HepG2 (cell line): ENCODE measurements around the gene IZUMO4. TPM values are rescaled to one million over a fixed set of nuclear protein-coding genes. Genes with fewer than 3 reads are reported as not detected.

Experiments
- ARNT2 ChIP-seq: sonication (generic); formaldehyde crosslinking; IDR thresholded peaks from 2 replicates; pipeline ENCODE4 v1.8.0; 2022; ENCODE audit warnings: mild to moderate bottlenecking, low read depth, missing genetic modification reagents, moderate library complexity
- ATRX ChIP-seq: sonication (generic); formaldehyde crosslinking; IDR thresholded peaks from 2 replicates; pipeline ENCODE4 v1.4.0; 2020; ENCODE audit warnings: missing genetic modification reagents, borderline replicate concordance
- CENPT ChIP-seq: sonication (generic); formaldehyde crosslinking; IDR thresholded peaks from 2 replicates; pipeline ENCODE4 v1.8.0; 2022; ENCODE audit warnings: low read depth, mild to moderate bottlenecking, moderate library complexity, missing genetic modification reagents
- CREM ChIP-seq, 2 experiments: sonication (generic) in 1 of 2; formaldehyde crosslinking in 1 of 2; IDR thresholded peaks; 2 replicates each; pipeline versions ENCODE4 v1.4.0 to v1.6.1; 2016 to 2020; ENCODE audit warnings: antibody characterized with exemption in 1 of 2, mild to moderate bottlenecking in 1 of 2, missing genetic modification reagents in 1 of 2
- DBP ChIP-seq: sonication (generic); formaldehyde crosslinking; IDR thresholded peaks from 2 replicates; pipeline ENCODE4 v1.4.0; 2020; ENCODE audit warnings: missing genetic modification reagents; ENCODE audit errors: not compliant biosample characterization
- DR1 ChIP-seq: sonication (generic); formaldehyde crosslinking; IDR thresholded peaks from 2 replicates; pipeline ENCODE4 v1.8.0; 2021; ENCODE audit warnings: mild to moderate bottlenecking, missing genetic modification reagents, inconsistent platforms
- GZF1 ChIP-seq: sonication (generic); formaldehyde crosslinking; IDR thresholded peaks from 2 replicates; pipeline ENCODE4 v1.5.1; 2020; ENCODE audit warnings: mild to moderate bottlenecking, missing genetic modification reagents
- NCOA1 ChIP-seq: sonication (generic); formaldehyde crosslinking; IDR thresholded peaks from 2 replicates; pipeline ENCODE4 v1.9.0; 2021; ENCODE audit warnings: missing genetic modification reagents
- RFXANK ChIP-seq: IDR thresholded peaks from 2 replicates; pipeline ENCODE4 v1.6.1; 2016
- SIN3A ChIP-seq: IDR thresholded peaks from 2 replicates; pipeline ENCODE4 v1.6.1; 2011; ENCODE audit warnings: low read depth, mild to moderate bottlenecking, control low read depth, low read length, borderline replicate concordance
- SRSF9 ChIP-seq: fragments of 200-400 bp; formaldehyde crosslinking; IDR thresholded peaks from 2 replicates; pipeline ENCODE4 v1.6.1; 2018; ENCODE audit warnings: borderline replicate concordance, mild to moderate bottlenecking, low read depth, low read length; ENCODE audit not compliant: insufficient read depth, poor library complexity, severe bottlenecking
- TMF1 ChIP-seq: sonication (generic); formaldehyde crosslinking; IDR thresholded peaks from 2 replicates; pipeline ENCODE4 v1.8.1; 2022; ENCODE audit warnings: low read depth, missing genetic modification reagents
- YEATS4 ChIP-seq: sonication (generic); formaldehyde crosslinking; IDR thresholded peaks from 2 replicates; pipeline ENCODE4 v1.4.0; 2020; ENCODE audit warnings: missing genetic modification reagents, borderline replicate concordance
- ZBTB26 ChIP-seq: IDR thresholded peaks from 2 replicates; pipeline ENCODE4 v1.6.1; 2016; ENCODE audit warnings: missing compliant biosample characterization, missing genetic modification reagents, borderline replicate concordance
- ZFAT ChIP-seq: sonication (generic); formaldehyde crosslinking; conservative IDR thresholded peaks from 2 replicates; pipeline ENCODE4 v1.8.1; 2023; ENCODE audit warnings: missing genetic modification reagents, inconsistent platforms
- ZMYM4 ChIP-seq: sonication (generic); formaldehyde crosslinking; IDR thresholded peaks from 2 replicates; pipeline ENCODE4 v1.8.1; 2023; ENCODE audit warnings: mild to moderate bottlenecking, missing genetic modification reagents
- ZNF326 ChIP-seq: sonication (generic); formaldehyde crosslinking; IDR thresholded peaks from 2 replicates; pipeline ENCODE4 v1.4.0; 2020; ENCODE audit warnings: missing genetic modification reagents, borderline replicate concordance
- ZNF34 ChIP-seq: sonication (generic); formaldehyde crosslinking; IDR thresholded peaks from 2 replicates; pipeline ENCODE4 v1.4.0; 2020; ENCODE audit warnings: mild to moderate bottlenecking, missing genetic modification reagents, borderline replicate concordance
- ZNF710 ChIP-seq: sonication (generic); formaldehyde crosslinking; IDR thresholded peaks from 2 replicates; pipeline ENCODE4 v1.5.0; 2020; ENCODE audit warnings: mild to moderate bottlenecking, missing genetic modification reagents, borderline replicate concordance
- ZNF747 ChIP-seq: sonication (generic); formaldehyde crosslinking; IDR thresholded peaks from 2 replicates; pipeline ENCODE4 v1.8.1; 2023; ENCODE audit warnings: missing genetic modification reagents, mild to moderate bottlenecking, borderline replicate concordance
- ZNF841 ChIP-seq: sonication (generic); formaldehyde crosslinking; IDR thresholded peaks from 2 replicates; pipeline ENCODE4 v1.8.1; 2023; ENCODE audit warnings: missing genetic modification reagents, borderline replicate concordance
- ZNF878 ChIP-seq: sonication (generic); formaldehyde crosslinking; IDR thresholded peaks from 2 replicates; pipeline ENCODE4 v1.8.1; 2023; ENCODE audit warnings: mild to moderate bottlenecking, missing genetic modification reagents, moderate library complexity
- polyA plus RNA-seq, 8 experiments: library from polyadenylated mRNA; depleted of rRNA in 3 of 8; stranded (reverse) in 7 of 8; unstranded in 1 of 8; fragments of >200 nt; fragmentation: Illumina TruSeq in 4 of 8; extraction: Trizol in 4 of 8; gene quantifications; 2 replicates each; pipeline versions ENCODE4 v1.2.1 to v1.2.3, GENCODE V29; 2011 to 2016; ENCODE audit warnings: low read depth in 4 of 8, missing spikeins in 1 of 8, mixed read lengths in 1 of 8; ENCODE audit not compliant: insufficient read depth in 1 of 8
- total RNA-seq, 5 experiments: library from RNA; depleted of rRNA; stranded (reverse); fragments of >200 nt; fragmentation: Illumina TruSeq; extraction: Trizol; gene quantifications; 2 replicates each; pipeline ENCODE4 v1.2.3, GENCODE V29; 2016; ENCODE audit warnings: low read depth in 1 of 5
- TF ChIP-seq, protein P1 (sequence below): sonication (generic); formaldehyde crosslinking; IDR thresholded peaks from 2 replicates; pipeline ENCODE4 v1.4.0; 2020; ENCODE audit warnings: mild to moderate bottlenecking, missing genetic modification reagents
- TF ChIP-seq, protein P2 (sequence below): IDR thresholded peaks from 2 replicates; pipeline ENCODE4 v1.6.1; 2016

The IZUMO4 gene
- total and polyA plus RNA-seq, 2 of the 13 experiments (the other 11 are each of a cell fraction or from before 2014, with no cell fraction given) = 0.77 to 3.9 TPM

DNA sequence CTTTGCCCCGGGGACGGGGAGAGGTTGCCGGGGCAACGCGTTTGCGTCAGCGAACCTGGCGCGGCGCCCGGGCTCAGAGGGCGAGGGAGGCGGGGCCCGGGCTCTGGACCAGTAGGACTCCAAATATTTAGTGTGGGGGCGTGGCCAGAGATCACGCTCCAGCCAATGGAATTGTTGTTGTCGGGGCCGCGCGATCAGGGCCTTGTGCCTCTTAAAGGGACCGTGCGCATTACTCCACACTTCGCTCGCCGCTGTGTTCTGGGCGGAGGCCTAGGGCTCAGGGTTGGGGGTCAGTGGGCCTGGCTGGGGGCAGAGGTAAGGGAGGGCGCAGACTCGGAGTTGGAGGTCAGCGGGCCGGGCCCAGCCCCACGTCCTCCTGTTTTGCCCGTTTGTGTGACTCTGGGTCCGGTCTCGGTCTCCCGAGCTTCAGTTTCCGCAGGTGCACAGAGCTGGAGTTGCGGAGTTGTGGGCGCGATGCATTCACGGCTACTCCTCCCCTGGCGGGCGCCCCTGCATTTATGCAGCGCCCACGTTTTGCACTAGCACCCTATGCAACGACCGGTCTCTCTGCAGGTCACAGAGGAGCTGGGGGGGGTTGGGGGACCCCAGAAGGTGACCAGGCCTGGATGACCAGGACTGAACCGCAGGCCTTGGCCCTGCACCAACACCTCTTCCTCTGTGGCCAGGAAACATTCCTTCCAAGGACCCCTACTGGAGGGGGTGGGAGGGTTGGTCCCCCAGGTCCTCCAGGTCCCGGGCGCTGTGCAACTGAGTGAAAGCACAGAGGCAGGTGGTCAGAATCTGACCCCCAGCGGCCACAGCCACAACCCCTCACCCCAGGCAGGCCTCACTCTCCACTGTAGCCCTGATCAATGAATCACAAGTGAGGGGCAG lies 35.0 kb upstream of the IZUMO4 start (continued):
- peak; percentile 82 for TF ChIP-seq DR1 (CRISPR knock-in tag)
- no peak for TF ChIP-seq ZBTB26 (CRISPR knock-in tag)
- no peak for TF ChIP-seq SRSF9
- TF ChIP-seq GZF1 (CRISPR knock-in tag) = peak; percentile 19; the same call in 1 of the 2 replicates
- peak; percentile 86; the same call in 1 of the 2 replicates for TF ChIP-seq RFXANK (CRISPR knock-in tag)
- TF ChIP-seq ZFAT = no peak
- no peak for TF ChIP-seq SIN3A
- TF ChIP-seq ZNF326 (CRISPR knock-in tag) = no peak
- no peak for TF ChIP-seq ZNF34
- TF ChIP-seq ZNF747 = 0 out of 2 replicates have a peak, but pooled peaks have one; percentile 46
- TF ChIP-seq, protein P1, sequence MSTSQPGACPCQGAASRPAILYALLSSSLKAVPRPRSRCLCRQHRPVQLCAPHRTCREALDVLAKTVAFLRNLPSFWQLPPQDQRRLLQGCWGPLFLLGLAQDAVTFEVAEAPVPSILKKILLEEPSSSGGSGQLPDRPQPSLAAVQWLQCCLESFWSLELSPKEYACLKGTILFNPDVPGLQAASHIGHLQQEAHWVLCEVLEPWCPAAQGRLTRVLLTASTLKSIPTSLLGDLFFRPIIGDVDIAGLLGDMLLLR = peak; percentile 60
- TF ChIP-seq TMF1 (CRISPR knock-in tag) = peak; percentile 44; the same call in 1 of the 2 replicates
- no peak for TF ChIP-seq ZNF841 (CRISPR knock-in tag)
- TF ChIP-seq ZMYM4 (CRISPR knock-in tag) = no peak; the same call in 1 of the 2 replicates
- peak; percentile 55; the same call in 1 of the 2 replicates for TF ChIP-seq CREM (IDR thresholded peaks at IDR 0.05)
- TF ChIP-seq CREM (CRISPR knock-in tag; IDR thresholded peaks at IDR 0.05) = no peak
- TF ChIP-seq NCOA1 (CRISPR knock-in tag) = no peak; the same call in 1 of the 2 replicates
- TF ChIP-seq ATRX = no peak
- TF ChIP-seq, protein P2, sequence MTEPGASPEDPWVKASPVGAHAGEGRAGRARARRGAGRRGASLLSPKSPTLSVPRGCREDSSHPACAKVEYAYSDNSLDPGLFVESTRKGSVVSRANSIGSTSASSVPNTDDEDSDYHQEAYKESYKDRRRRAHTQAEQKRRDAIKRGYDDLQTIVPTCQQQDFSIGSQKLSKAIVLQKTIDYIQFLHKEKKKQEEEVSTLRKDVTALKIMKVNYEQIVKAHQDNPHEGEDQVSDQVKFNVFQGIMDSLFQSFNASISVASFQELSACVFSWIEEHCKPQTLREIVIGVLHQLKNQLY (CRISPR knock-in tag) = no peak
- TF ChIP-seq CENPT (CRISPR knock-in tag) = no peak
- TF ChIP-seq ZNF878 (CRISPR knock-in tag) = no peak
- no peak for TF ChIP-seq DBP (CRISPR knock-in tag)
- no peak for TF ChIP-seq YEATS4 (CRISPR knock-in tag)
- TF ChIP-seq ARNT2 (CRISPR knock-in tag) = no peak; the same call in 1 of the 2 replicates
- peak; percentile 82; the same call in 1 of the 2 replicates for TF ChIP-seq ZNF710
